ENCODE data around the gene B4GALT4.

DNA sequence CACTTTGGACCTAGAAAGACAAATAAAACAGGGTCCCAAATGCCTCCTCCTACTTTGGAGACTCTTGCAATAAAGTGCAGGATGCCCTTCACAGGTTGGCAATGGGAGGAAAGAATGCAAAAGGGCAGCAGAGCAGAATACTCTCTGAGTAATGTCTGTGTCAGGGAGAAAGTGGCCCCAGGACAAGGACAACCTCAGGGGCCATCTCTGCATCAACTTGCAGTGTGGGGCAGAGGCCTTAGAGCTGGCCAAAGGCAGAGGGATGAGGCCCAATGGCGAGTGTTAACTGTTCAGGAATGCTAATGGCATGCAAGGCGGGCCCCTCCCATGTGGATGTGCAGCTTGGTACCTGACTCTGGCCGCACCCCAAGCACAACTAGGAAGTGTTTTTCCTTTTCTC lies 58.9 kb downstream of the B4GALT4 start:
- TF ChIP-seq TAF1 (IDR thresholded peaks at IDR 0.05; ENCODE audit: low read depth, low read length), result no peak
- no peak for TF ChIP-seq POLR2A (IDR thresholded peaks at IDR 0.05; ENCODE audit: low read depth, low read length)
- no peak for TF ChIP-seq POLR2AphosphoS5 (IDR thresholded peaks at IDR 0.05; ENCODE audit: low read depth, low read length)
- no peak for TF ChIP-seq POU2F2 (IDR thresholded peaks at IDR 0.05; ENCODE audit: low read depth, low read length)
- TF ChIP-seq PAX5 (IDR thresholded peaks at IDR 0.05; ENCODE audit: insufficient read depth, low read length, severe bottlenecking), result no peak
- no peak for TF ChIP-seq SPI1 (IDR thresholded peaks at IDR 0.05; ENCODE audit: low read depth, low read length)

Measured in GM12891 (cell line).